Measurements from ENCODE around the gene C8A.

GRCh38 chr1:56831871-56832693, 22.5 kb upstream of the C8A start:
- TF ChIP-seq, protein P1, sequence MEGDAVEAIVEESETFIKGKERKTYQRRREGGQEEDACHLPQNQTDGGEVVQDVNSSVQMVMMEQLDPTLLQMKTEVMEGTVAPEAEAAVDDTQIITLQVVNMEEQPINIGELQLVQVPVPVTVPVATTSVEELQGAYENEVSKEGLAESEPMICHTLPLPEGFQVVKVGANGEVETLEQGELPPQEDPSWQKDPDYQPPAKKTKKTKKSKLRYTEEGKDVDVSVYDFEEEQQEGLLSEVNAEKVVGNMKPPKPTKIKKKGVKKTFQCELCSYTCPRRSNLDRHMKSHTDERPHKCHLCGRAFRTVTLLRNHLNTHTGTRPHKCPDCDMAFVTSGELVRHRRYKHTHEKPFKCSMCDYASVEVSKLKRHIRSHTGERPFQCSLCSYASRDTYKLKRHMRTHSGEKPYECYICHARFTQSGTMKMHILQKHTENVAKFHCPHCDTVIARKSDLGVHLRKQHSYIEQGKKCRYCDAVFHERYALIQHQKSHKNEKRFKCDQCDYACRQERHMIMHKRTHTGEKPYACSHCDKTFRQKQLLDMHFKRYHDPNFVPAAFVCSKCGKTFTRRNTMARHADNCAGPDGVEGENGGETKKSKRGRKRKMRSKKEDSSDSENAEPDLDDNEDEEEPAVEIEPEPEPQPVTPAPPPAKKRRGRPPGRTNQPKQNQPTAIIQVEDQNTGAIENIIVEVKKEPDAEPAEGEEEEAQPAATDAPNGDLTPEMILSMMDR (IDR thresholded peaks at IDR 0.05): peak; percentile 97 to 98 (median 97)
- TF ChIP-seq EP300 (IDR thresholded peaks at IDR 0.05): no peak

Data from esophagus muscularis mucosa (tissue), 3 donors.